DND-41 (cell line): ENCODE measurements around the gene NAA10.

ENCODE experiments used
- ATAC-seq: fragments of 200-7000 bp; cut with Tn5 transposase; 3 replicates; pipeline ENCODE4 v1.9.1; 2021; ENCODE audit warnings: low read depth; ENCODE audit not compliant: insufficient read depth
- DNase-seq: peaks from one replicate; pipeline ENCODE4 v3.0.0-alpha.2; 2020
- H2AFZ ChIP-seq: 2 replicates; pipeline ENCODE4 v1.6.0; 2012; ENCODE audit warnings: low read depth, low read length
- H3K27ac ChIP-seq: 2 replicates; pipeline ENCODE4 v1.5.1; 2012; ENCODE audit warnings: low read length, inconsistent platforms
- H3K27me3 ChIP-seq: fragments of 200-600 bp; sonication (generic); 2 replicates; pipeline ENCODE4 v1.6.0; 2012; ENCODE audit warnings: low read length, mild to moderate bottlenecking, inconsistent platforms; ENCODE audit not compliant: insufficient read depth, poor library complexity
- H3K36me3 ChIP-seq: 2 replicates; pipeline ENCODE4 v1.5.1; 2012; ENCODE audit warnings: low read length, inconsistent platforms; ENCODE audit not compliant: insufficient read depth
- H3K4me1 ChIP-seq: 2 replicates; pipeline ENCODE4 v1.5.1; 2012; ENCODE audit warnings: mild to moderate bottlenecking, low read length; ENCODE audit not compliant: insufficient read depth
- H3K4me2 ChIP-seq: 2 replicates; pipeline ENCODE4 v1.6.0; 2012; ENCODE audit warnings: mild to moderate bottlenecking, moderate library complexity, low read length, inconsistent platforms; ENCODE audit not compliant: insufficient read depth
- H3K4me3 ChIP-seq, 2 experiments: fragments of 200-600 bp in 1 of 2; shearing (Covaris generic) in 1 of 2; 2 replicates each; pipeline ENCODE4 v1.5.1; 2012 to 2016; ENCODE audit warnings: inconsistent platforms in 2 of 2, low read length in 2 of 2, mild to moderate bottlenecking in 2 of 2, low read depth in 1 of 2, moderate library complexity in 1 of 2
- H3K79me2 ChIP-seq: 2 replicates; pipeline ENCODE4 v1.6.0; 2012; ENCODE audit warnings: low read length, inconsistent platforms; ENCODE audit not compliant: insufficient read depth
- H3K9ac ChIP-seq: 2 replicates; pipeline ENCODE4 v1.6.0; 2012; ENCODE audit warnings: low read depth, mild to moderate bottlenecking, inconsistent platforms, low read length, moderate library complexity
- H3K9me3 ChIP-seq: 2 replicates; pipeline ENCODE4 v1.5.1; 2012; ENCODE audit warnings: low read length, moderate library complexity, mild to moderate bottlenecking, inconsistent platforms; ENCODE audit not compliant: insufficient read depth, severe bottlenecking
- H4K20me1 ChIP-seq: 2 replicates; pipeline ENCODE4 v1.6.0; 2012; ENCODE audit warnings: low read length; ENCODE audit not compliant: insufficient read depth
- EZH2 ChIP-seq: IDR thresholded peaks from 3 replicates; pipeline ENCODE4 v1.6.1; 2012; ENCODE audit warnings: borderline replicate concordance, low read depth, mild to moderate bottlenecking, moderate library complexity, low read length, inconsistent platforms; ENCODE audit not compliant: severe bottlenecking
- TF ChIP-seq, protein P1 (sequence below): IDR thresholded peaks from 2 replicates; pipeline ENCODE4 v1.5.1; 2012; ENCODE audit warnings: borderline replicate concordance, low read length, moderate library complexity, mild to moderate bottlenecking; ENCODE audit not compliant: poor library complexity, severe bottlenecking; ENCODE audit errors: extremely low read depth

NAA10 gene

DNA sequence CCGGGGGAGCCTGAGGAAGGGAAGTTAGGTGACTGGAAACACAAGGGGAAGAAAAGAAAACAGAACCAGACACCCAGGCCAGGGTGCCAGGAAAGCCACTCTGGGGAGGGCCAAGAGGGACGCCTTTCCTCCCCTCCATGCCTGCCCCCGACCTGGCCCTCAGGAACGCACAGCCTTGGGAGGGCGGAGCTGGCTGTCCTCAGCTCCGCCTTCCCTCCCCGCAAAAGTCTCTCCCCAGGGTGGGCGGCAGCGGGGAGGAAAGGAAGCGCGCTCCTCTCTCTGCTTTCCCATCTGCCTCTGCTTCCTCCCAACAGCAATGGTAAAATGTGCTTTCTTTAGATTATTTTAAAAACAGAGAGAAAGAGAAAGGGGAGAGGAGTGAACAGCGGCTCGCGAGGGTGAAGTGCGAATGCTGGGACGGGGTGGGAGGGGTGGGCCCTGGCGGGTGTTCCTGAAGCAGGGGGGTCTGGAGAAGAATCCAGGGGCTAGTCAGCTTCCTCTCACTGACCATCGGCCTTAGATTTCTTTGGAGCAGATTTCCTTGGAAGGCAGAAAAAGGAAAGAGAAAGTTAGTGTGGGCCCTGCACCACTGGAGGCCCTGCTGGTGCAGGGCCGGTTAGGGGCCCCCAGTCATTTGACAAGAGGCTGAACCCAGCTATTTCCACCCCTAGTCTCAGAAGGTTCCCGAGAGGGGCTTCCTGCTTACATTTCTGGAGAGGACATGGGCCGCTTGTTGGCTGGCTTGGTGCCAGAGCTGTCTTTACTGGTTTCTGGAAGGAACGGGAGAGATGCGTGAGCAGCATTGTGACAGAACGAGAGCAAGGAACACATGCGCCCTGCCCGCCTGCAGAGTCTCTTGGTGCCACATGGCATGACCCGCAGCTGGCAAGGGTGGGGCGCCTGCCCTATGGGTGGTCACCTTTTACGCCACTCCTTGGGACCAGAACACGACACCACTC, 14.3 kb upstream of the NAA10 start:
- peaks cover 31% of the 10 kb centered on the region for H4K20me1 ChIP-seq
- no peak overlapping the region for H3K9ac ChIP-seq
- no peak for ATAC-seq
- H3K27ac ChIP-seq: no peak overlapping the region
- H3K4me1 ChIP-seq: peaks cover 8% of the 10 kb centered on the region
- H3K79me2 ChIP-seq: peaks cover 10% of the 10 kb centered on the region
- no peak overlapping the region for H2AFZ ChIP-seq
- peaks cover 61% of the 10 kb centered on the region for H3K36me3 ChIP-seq
- no peak overlapping the region for H3K4me3 ChIP-seq
- TF ChIP-seq EZH2: no peak
- TF ChIP-seq, protein P1, sequence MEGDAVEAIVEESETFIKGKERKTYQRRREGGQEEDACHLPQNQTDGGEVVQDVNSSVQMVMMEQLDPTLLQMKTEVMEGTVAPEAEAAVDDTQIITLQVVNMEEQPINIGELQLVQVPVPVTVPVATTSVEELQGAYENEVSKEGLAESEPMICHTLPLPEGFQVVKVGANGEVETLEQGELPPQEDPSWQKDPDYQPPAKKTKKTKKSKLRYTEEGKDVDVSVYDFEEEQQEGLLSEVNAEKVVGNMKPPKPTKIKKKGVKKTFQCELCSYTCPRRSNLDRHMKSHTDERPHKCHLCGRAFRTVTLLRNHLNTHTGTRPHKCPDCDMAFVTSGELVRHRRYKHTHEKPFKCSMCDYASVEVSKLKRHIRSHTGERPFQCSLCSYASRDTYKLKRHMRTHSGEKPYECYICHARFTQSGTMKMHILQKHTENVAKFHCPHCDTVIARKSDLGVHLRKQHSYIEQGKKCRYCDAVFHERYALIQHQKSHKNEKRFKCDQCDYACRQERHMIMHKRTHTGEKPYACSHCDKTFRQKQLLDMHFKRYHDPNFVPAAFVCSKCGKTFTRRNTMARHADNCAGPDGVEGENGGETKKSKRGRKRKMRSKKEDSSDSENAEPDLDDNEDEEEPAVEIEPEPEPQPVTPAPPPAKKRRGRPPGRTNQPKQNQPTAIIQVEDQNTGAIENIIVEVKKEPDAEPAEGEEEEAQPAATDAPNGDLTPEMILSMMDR: no peak
- no peak overlapping the region for H3K4me2 ChIP-seq
- DNase-seq: no peak
- no peaks in the 10 kb centered on the region for H3K9me3 ChIP-seq
- no peaks in the 10 kb centered on the region for H3K27me3 ChIP-seq

DNA sequence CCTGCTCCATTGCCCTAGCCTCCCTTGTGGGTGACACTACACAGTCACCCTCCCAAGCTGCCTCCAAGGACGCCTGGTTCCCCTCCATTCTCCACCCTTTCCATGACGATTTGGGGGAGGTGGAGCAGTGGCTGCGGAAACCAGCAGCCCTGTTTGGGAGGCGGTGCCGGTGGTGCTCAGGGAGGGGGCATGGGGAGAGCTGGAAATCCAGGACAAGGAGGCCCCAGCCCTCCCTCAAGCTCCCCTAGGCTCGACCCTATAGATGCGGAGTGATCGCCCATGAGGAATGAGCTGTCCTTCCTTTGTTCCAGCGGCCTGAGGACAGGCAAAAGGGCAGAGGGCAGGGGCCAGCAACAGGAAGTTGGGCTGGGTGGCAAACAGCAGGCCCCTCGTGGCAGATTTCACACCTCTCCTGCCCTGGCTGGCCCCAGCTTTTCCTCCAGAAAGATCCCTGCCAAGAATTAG, 13.2 kb upstream of the NAA10 start:
- Histone ChIP-seq H2AFZ (no peak overlapping the region), H3K36me3 (peaks cover 50% of the 10 kb centered on the region), H3K27ac (no peak overlapping the region; the same call in 1 of the 2 replicates), H3K9ac (no peak overlapping the region), H3K4me3 (no peak overlapping the region), H3K4me2 (no peak overlapping the region), H3K79me2 (peaks cover 5% of the 10 kb centered on the region), H3K4me1 (peaks cover 13% of the 10 kb centered on the region), H3K9me3 (no peaks in the 10 kb centered on the region), H4K20me1 (peaks cover 20% of the 10 kb centered on the region), H3K27me3 (no peaks in the 10 kb centered on the region)
- no peak for DNase-seq
- no peak for TF ChIP-seq EZH2
- TF ChIP-seq, protein P1: no peak
- no peak for ATAC-seq

DNA sequence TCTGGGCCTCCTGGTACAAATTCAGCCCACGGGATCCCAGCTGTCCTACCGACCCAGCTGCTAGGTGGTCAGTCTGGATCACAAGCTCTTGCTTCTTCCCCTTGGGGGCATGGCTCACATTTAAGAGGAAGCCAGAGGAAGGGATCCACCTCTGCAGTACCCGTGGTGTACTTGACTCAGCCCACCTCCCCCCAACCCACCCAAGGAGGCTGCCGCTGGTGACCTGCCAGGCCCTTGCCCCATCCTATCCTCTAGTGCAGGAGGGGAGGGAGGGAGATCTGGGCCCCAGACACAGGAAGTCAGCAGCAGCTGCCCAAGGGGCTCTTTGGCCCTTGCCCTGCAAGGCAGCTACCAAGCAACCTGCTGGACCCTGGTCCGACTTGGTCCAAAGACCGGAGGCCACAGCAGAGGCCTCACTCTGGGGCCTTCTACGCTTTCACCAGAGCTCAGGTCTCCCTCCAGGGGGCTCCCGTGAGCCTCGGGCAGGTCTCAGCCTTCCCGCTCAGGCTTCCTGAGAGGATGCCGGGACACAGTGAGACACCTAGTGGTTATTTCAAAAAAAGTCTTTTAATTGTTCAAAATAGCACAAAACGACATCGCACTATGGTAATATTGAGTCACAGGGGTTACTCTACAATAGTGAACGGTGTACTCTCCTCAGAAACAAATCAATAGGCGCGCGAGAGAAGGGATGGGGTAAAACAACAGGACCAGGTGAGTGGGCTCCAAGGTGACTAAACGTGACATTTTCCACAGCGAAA, 12.4 kb upstream of the NAA10 start:
- DNase-seq: peak; percentile 79
- H2AFZ ChIP-seq: no peak overlapping the region
- no peaks in the 10 kb centered on the region for H3K9me3 ChIP-seq
- H3K79me2 ChIP-seq: no peaks in the 10 kb centered on the region
- peak overlapping the region; percentile 44 for H3K27ac ChIP-seq
- H3K36me3 ChIP-seq: peaks cover 42% of the 10 kb centered on the region
- H3K4me1 ChIP-seq: peaks cover 13% of the 10 kb centered on the region
- H3K27me3 ChIP-seq: no peaks in the 10 kb centered on the region
- peaks cover 12% of the 10 kb centered on the region for H4K20me1 ChIP-seq
- ATAC-seq: peak; percentile 78
- H3K4me3 ChIP-seq: no peak overlapping the region
- TF ChIP-seq, protein P1: peak; percentile 80
- no peak for TF ChIP-seq EZH2
- H3K9ac ChIP-seq: no peak overlapping the region
- no peak overlapping the region for H3K4me2 ChIP-seq
